ENCODE measurements around the gene ADAM8.

DNA sequence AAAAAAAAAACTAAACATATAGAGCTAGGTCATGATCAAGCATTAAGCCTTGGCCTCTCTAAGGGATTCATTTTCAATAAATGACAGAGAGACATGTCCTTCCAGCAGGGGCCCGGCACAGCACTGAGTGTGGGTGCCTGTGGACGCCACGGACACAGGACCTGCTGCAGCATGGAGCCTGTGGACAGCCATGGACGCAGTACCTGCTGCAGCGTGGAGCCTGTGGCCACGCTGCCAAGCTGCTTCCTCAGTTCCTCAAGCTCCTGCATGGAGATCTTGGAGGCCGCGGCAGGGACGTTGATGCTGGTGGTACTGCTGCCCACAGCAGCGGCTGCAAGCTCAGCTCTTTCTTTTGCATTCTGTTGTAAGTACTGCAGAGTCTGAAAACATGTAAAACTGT, 22.6 kb upstream of the ADAM8 start:
- TF ChIP-seq TAF1 (IDR thresholded peaks at IDR 0.05; ENCODE audit: low read depth, low read length) = no peak
- TF ChIP-seq POLR2AphosphoS5 (IDR thresholded peaks at IDR 0.05; ENCODE audit: low read depth, low read length) = no peak
- TF ChIP-seq POU2F2 (IDR thresholded peaks at IDR 0.05; ENCODE audit: low read depth, low read length) = no peak
- no peak for TF ChIP-seq POLR2A (IDR thresholded peaks at IDR 0.05; ENCODE audit: low read depth, low read length)
